LNCaP clone FGC (cell line): ENCODE measurements around the gene BIVM.

Source experiments
- DNase-seq: peaks from one replicate; pipeline ENCODE4 v3.0.0-alpha.2; 2011; ENCODE audit warnings: low read depth
- H3K4me3 ChIP-seq: 2 replicates; pipeline ENCODE4 v1.5.1; 2011; ENCODE audit warnings: mild to moderate bottlenecking, low read depth, low read length, control low read depth
- TF ChIP-seq, protein P1 (sequence below): IDR thresholded peaks from 2 replicates; pipeline ENCODE4 v1.5.1; 2012; ENCODE audit warnings: mild to moderate bottlenecking; ENCODE audit not compliant: control insufficient read depth, insufficient read depth; ENCODE audit errors: extremely low read depth

The BIVM gene

DNA sequence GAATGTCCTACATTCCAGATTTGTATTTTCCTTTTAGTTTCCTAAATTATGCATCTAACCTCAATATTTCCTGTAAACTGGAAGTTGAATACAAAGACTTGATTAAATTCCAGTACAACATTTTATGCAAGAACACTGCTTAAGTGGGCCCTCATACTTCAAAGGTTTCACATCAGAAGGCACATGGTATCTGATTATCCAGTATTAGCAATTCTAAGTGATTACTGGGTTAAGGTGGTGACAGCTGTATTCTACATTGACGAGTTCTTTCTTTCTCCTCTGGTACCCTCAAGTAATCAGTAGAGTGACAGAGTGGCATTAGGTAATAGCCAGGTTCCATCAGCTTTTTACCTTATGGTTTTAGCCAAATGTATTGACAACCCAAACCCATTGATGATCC, 18.3 kb downstream of the BIVM start:
- no peak for DNase-seq
- no peak overlapping the region for H3K4me3 ChIP-seq
- TF ChIP-seq, protein P1, sequence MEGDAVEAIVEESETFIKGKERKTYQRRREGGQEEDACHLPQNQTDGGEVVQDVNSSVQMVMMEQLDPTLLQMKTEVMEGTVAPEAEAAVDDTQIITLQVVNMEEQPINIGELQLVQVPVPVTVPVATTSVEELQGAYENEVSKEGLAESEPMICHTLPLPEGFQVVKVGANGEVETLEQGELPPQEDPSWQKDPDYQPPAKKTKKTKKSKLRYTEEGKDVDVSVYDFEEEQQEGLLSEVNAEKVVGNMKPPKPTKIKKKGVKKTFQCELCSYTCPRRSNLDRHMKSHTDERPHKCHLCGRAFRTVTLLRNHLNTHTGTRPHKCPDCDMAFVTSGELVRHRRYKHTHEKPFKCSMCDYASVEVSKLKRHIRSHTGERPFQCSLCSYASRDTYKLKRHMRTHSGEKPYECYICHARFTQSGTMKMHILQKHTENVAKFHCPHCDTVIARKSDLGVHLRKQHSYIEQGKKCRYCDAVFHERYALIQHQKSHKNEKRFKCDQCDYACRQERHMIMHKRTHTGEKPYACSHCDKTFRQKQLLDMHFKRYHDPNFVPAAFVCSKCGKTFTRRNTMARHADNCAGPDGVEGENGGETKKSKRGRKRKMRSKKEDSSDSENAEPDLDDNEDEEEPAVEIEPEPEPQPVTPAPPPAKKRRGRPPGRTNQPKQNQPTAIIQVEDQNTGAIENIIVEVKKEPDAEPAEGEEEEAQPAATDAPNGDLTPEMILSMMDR = no peak

DNA sequence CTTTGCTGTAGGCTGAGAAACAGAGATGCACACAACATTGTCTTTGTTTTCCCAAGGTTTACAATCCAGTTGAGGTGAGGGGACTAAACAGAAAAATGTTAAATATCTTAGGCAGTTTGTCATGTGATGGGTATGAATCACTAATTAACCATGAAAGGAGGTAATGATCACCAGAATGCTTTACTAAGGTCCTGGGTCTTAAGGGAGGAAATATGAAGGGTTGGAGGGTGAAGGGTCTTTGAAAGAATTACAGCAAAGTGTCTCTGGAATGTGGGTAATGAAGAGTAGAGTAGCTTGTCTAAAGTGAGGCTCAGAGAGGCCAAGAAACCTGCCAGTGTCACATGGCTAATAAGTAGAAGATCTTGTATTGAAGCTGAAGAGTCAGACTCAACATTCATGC, 19.0 kb downstream of the BIVM start:
- no peak overlapping the region for H3K4me3 ChIP-seq
- TF ChIP-seq, protein P1 = no peak
- no peak for DNase-seq

DNA sequence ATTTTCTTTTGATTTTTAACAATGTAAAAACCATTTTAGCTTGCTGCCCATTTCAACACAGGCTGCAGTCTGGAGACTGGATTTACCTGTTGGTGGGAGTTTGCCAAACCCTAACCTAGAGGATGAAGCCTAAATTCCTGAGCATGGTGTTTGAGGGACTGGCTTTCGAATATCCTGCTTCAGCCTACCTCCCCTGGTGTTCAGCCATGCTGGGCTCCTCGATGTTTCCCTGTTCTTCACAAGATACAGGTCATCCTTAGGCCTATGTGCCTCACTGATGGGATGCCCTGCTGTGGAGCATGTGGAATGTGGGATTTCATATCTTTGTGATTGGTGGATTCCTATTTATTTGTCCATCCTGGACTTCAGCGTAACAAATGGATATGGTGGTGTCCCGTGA, 26.5 kb downstream of the BIVM start:
- TF ChIP-seq, protein P1 = no peak
- no peak for DNase-seq
- no peak overlapping the region for H3K4me3 ChIP-seq

DNA sequence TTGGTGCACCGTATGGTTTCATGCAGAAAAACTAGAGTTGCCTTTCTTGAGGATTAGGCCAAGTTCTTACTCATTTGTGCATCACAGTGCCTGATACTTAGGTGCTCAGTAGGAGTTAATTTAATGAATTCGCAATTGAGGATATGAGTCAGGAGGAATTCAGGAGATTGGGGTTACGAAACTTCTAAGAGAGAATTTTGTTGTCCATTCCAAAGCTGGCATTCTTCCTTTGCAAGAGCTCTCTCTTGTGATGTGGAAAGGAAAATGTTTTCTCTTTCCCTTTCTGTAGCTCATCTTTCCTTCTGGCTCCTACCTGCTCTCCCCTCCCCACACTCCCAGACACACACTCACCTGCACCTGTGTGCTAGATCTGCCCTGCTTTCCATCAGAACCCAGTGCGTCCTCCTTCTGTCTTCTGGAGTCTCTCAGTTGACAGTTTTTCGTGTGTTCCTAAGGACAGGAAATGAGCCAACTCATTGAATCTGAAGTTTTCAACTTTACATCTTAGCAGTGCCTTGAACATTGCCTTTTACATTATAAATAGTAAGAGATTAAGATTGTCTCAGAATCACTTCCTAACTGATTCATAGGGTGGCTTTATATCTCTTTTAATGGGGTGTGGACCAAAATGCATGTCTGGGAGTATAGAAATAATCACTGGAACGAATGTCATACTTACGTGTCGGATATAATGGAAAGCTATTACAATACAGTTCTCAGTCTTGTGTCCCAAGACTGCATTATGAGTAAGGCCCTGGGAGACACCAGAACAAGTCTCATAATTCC, 27.2 kb downstream of the BIVM start:
- H3K4me3 ChIP-seq = no peak overlapping the region
- TF ChIP-seq, protein P1 = no peak
- no peak for DNase-seq

DNA sequence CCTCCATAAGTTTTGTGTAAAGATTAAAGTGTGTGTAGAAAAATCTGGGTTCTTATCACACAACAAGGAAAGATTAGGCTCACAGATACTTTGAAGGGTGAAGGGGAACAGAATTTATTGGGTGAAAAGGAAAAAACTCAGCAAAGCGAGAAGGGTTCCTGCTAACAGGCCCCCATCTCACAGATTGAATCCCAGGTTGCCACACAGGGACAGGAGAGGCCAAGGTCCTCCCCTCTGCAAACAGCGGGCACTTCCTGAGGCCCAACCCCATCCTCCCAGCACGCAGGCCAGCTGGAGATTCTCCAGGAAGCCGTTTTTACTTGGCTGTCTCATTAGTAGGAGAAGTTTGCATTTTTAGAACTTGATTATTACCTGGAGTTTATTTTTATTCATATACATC, 31.7 kb downstream of the BIVM start:
- no peak overlapping the region for H3K4me3 ChIP-seq
- TF ChIP-seq, protein P1 = no peak
- peak; percentile 42 for DNase-seq

DNA sequence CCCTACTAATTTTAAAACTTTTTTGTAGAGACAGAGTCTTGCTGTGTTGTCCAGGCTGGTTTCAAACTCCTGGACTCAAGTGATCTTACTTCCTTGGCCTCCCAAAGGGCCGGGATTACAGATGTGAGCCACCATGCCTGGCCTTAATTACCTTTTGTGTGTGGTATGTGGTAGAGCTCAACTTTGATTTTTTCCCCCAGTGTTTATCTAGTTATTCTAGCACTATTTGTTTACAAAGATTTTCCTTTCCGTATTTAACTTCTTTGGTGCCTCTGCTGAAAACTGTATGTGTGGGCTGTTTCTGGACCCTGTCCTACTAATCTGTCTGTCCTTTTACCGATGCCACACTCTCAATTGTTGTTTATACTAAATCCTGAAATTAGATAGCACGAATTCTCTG, 37.6 kb downstream of the BIVM start:
- no peak for DNase-seq
- TF ChIP-seq, protein P1 = no peak
- no peak overlapping the region for H3K4me3 ChIP-seq

DNA sequence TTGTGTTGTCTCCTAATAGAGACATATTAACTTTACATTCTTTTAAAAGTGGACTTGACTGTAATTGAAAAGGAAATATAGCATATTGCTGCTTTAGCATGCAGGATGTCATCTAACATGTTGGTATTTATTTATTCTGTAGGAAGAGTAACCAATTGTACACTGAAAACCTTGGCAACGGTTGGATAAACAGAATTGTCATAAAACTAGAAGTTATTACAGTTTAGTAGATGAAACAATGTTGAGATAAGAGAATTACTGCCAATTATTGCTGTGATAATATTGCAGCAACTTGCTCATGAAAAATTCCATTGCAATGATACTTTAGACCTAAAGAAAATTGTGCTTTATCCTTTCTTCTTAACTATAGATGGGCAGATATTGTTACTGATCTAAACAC, 39.4 kb downstream of the BIVM start:
- TF ChIP-seq, protein P1 = no peak
- DNase-seq = peak; percentile 54
- H3K4me3 ChIP-seq = no peak overlapping the region
